ENCODE measurements around the gene EPHB4. TPM values are rescaled to one million over a fixed set of nuclear protein-coding genes. Genes with fewer than 3 reads are reported as not detected.
"Not testable (repeated sequence)": the region's sequence is repeated elsewhere in the genome, so short reads cannot be mapped to it uniquely, and the experiment has no call there.

The EPHB4 gene
- polyA plus RNA-seq, 1 donor from 2014 or later: not detected

DNA sequence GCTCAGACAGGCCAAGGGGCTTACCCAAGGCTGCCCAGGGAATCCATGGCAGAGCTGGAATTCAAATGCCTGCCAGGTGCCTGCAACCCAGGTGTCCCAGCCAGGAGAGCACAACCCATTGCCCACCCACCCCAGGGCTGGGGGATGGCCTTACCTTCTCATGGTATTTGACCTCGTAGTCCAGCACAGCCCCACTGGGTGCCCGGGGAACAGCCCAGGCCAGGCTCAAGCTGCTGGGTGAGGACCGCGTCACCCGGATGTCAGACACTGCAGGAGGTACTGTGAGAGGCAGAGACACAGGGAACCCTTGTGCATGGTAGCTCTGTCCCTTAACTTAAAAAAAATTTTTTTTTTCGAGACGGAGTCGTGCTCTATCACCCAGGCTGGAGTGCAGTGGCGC lies 9.0 kb downstream of the EPHB4 start:
- no peak overlapping the region for H3K4me3 Mint-ChIP-seq
- no peaks in the 10 kb centered on the region for H3K9me3 Mint-ChIP-seq
- H3K27me3 Mint-ChIP-seq: peaks cover 4% of the 10 kb centered on the region
- no peaks in the 10 kb centered on the region for H3K4me1 Mint-ChIP-seq
- no peak overlapping the region for H3K27ac Mint-ChIP-seq
- H3K36me3 Mint-ChIP-seq: peaks cover 3% of the 10 kb centered on the region

DNA sequence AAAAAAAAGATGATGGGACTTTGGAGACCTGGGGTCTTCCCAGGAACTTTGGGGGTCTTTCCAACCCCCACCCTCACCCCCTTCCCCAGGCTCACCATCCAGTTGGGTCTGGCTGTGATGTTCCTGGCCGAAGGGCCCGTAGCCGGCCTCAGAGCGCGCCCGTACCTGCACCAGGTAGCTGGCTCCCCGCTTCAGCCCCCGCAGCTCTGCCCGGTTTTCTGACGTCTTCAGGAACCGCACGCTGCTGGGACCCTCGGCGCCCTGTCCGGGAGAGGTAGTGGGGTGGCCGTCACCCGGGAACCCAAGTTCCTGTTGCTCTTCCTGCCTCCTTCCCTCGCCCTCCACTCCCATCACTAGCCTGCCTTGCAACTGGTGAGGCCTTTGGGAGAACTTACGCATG lies 10.2 kb downstream of the EPHB4 start:
- H3K4me1 Mint-ChIP-seq: no peaks in the 10 kb centered on the region
- no peak overlapping the region for H3K4me3 Mint-ChIP-seq
- H3K9me3 Mint-ChIP-seq: no peaks in the 10 kb centered on the region
- H3K36me3 Mint-ChIP-seq: peaks cover 3% of the 10 kb centered on the region
- no peak overlapping the region for H3K27ac Mint-ChIP-seq
- H3K27me3 Mint-ChIP-seq: peaks cover 2% of the 10 kb centered on the region

DNA sequence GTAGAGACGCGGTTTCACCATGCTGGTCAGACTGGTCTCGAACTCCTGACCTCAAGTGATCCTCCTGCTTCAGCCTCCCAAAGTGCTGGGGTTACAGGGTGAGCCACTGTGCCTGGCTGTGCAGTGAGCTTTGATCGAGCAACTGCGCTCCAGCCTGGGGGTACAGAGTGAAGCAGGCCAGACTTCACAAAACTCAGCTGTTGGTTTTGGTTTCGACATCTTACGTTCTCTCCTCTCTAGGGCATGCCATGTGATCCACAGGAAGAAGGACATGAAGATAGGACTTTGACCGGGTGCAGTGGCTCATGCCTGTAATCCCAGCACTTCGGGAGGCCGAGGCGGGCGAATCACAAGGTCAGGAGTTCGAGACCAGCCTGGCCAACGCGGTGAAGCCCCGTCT lies 10.8 kb downstream of the EPHB4 start:
- not testable (repeated sequence) for H3K27ac Mint-ChIP-seq, H3K4me1 Mint-ChIP-seq, H3K36me3 Mint-ChIP-seq, H3K27me3 Mint-ChIP-seq, H3K9me3 Mint-ChIP-seq
- H3K4me3 Mint-ChIP-seq: peak overlapping the region in 1 of 4 donors; percentile 17

DNA sequence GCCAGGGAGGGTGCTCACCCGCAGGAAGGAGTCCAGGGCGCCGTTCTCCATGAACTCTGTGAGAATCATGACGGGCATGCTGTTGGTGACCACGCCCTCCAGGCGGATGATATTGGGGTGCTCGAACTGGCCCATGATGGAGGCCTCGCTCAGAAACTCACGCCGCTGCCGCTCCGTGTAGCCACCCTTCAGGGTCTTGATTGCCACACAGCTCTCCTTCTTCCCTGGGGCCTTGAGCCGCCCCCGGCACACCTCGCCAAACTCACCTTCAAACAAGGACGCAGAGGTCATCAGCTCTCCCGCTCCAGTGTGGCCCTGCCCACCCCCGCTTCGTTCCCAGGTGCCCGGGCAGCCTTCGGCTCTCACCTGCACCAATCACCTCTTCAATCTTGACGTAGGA lies 14.6 kb downstream of the EPHB4 start:
- H3K36me3 Mint-ChIP-seq: no peaks in the 10 kb centered on the region
- no peaks in the 10 kb centered on the region for H3K9me3 Mint-ChIP-seq
- no peak overlapping the region for H3K27ac Mint-ChIP-seq
- no peaks in the 10 kb centered on the region for H3K27me3 Mint-ChIP-seq
- H3K4me3 Mint-ChIP-seq: peak overlapping the region in 1 of 4 donors; percentile 55
- H3K4me1 Mint-ChIP-seq: no peaks in the 10 kb centered on the region

DNA sequence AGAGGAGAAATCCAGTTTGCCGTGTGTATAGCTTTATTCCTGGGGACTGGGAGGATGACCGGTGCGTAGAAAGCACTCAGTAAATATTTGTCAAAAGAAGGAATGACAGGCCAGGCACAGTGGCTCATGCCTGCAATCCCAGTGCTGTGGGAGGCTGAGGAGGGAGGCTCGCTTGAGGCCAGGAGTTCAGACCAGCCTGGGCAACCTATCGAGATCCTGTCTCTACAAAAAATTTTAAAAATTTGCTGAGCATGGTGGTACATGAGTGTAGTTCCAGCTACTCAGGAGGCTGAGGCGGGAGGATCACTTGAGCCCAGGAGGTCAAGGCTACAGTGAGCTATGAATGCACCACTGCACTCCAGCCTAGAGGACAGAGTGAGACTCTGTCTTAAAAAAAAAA lies 15.8 kb downstream of the EPHB4 start:
- Mint-ChIP-seq H3K27me3 (no peaks in the 10 kb centered on the region), H3K4me1 (no peaks in the 10 kb centered on the region), H3K4me3 (no peak overlapping the region), H3K9me3 (no peaks in the 10 kb centered on the region), H3K36me3 (no peaks in the 10 kb centered on the region), H3K27ac (no peak overlapping the region)

DNA sequence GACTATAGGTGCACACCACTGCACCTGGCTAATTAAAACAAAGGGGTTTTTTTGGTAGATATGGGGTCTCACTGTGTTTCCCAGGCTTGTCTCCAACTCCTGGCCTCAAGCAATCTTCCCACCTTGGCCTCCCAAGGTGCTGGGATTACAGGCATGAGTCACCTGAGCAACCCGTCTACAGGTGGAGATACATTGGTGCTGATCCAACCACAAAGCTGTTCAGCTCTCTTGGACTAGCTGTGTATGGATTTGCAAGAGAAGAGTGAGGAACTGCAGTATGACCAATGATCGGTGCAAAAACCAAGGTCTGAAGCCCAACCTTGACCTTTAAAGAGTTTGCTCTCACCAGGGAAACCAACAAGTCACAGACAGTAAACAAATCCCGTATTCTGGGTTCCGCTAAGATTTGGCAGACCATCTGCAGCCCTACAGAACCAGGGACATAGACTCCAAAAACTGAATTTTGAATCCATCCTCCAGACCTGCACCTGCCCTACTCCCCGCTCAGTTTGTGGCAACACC lies 18.9 kb downstream of the EPHB4 start:
- Mint-ChIP-seq H3K9me3 (no peaks in the 10 kb centered on the region), H3K27ac (no peak overlapping the region), H3K27me3 (no peaks in the 10 kb centered on the region), H3K36me3 (peaks cover 3% of the 10 kb centered on the region), H3K4me3 (no peak overlapping the region), H3K4me1 (peaks cover 4 to 6% (median 5%) of the 10 kb centered on the region in 3 donors)

DNA sequence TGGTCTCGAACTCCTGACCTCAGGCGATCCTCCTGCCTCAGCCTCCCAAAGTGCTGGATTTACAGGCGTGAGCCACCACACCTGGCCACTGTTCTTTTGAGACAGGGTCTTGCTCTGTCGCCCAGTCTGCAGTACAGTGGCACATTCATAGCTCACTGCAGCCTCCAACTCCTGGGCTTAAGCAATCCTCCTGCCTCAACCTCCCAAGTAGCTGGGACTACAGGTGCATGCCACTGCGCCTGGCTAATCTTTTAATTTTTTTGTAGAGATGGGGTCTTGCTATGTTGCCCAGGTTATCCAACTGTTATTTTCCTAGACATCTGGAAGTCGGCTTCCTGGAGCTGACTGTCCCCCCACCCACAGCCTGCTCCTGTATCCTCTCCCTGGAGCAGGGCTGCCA lies 20.4 kb downstream of the EPHB4 start:
- Mint-ChIP-seq H3K4me3 (peak overlapping the region in 1 of 4 donors; percentile 13), H3K4me1 (peaks cover 9 to 12% (median 9%) of the 10 kb centered on the region in 3 donors)
- not testable (repeated sequence) for H3K9me3 Mint-ChIP-seq, H3K27me3 Mint-ChIP-seq, H3K27ac Mint-ChIP-seq, H3K36me3 Mint-ChIP-seq

DNA sequence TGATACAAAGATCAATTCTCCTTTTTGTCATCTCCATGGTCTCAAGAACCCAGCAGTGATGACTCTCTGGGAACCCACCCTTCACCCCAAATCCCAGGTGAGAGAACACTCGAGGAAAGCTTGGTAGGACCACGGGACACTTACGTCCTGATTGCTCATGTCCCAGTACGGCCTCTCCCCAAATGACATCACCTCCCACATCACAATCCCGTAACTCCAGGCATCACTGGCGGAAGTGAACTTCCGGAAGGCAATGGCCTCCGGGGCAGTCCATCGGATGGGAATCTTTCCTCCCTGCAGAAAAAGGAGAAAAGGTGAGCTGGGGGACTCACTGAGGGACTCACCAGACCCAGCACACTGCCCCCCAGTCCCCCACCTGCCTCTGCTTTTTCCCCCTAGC lies 21.0 kb downstream of the EPHB4 start:
- H3K9me3 Mint-ChIP-seq: no peaks in the 10 kb centered on the region
- H3K36me3 Mint-ChIP-seq: peaks cover 3% of the 10 kb centered on the region
- no peak overlapping the region for H3K4me3 Mint-ChIP-seq
- H3K27me3 Mint-ChIP-seq: no peaks in the 10 kb centered on the region
- H3K4me1 Mint-ChIP-seq: peaks cover 9 to 12% (median 9%) of the 10 kb centered on the region in 3 donors
- H3K27ac Mint-ChIP-seq: peak overlapping the region in 1 of 3 donors; percentile 53

DNA sequence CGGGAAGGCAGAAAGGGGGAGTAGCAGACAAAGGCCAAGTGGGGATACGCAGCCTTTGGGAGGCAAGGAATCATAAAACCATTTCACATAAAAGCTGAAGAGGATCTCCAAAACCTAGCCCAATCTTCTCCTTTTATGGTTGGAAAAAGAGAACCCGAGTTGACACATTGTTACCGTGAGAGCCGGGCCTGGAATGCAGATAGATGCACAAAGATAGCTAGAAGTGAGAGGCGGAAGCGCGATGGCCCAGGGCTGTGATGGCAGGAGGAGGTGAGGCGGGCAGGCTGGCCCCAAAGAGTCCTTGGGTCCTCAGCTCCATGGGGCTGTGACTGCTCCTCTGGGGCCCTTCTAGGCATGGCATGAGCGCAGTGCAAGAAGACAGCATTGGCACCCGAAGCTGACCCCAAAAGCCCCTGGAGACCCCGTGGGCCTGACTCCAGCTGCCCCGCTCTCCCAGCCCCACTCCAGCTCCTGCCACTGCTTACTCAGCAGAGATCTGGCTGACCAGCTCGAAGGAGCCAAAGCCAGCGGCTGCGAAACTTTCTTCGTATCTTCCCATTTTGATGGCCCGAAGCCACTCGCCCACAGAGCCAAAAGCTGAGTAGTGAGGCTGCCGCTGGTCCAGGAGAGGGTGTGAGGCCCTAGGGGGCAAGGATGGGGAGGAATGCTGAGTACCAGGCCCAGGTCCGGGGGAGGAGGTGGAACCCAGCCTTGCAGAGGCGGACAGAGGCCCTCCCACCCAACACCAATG lies 22.5 kb downstream of the EPHB4 start:
- Mint-ChIP-seq H3K27ac (no peak overlapping the region), H3K27me3 (no peaks in the 10 kb centered on the region), H3K9me3 (no peaks in the 10 kb centered on the region), H3K4me1 (peaks cover 9 to 12% (median 9%) of the 10 kb centered on the region in 3 donors), H3K4me3 (no peak overlapping the region), H3K36me3 (peaks cover 3% of the 10 kb centered on the region)

DNA sequence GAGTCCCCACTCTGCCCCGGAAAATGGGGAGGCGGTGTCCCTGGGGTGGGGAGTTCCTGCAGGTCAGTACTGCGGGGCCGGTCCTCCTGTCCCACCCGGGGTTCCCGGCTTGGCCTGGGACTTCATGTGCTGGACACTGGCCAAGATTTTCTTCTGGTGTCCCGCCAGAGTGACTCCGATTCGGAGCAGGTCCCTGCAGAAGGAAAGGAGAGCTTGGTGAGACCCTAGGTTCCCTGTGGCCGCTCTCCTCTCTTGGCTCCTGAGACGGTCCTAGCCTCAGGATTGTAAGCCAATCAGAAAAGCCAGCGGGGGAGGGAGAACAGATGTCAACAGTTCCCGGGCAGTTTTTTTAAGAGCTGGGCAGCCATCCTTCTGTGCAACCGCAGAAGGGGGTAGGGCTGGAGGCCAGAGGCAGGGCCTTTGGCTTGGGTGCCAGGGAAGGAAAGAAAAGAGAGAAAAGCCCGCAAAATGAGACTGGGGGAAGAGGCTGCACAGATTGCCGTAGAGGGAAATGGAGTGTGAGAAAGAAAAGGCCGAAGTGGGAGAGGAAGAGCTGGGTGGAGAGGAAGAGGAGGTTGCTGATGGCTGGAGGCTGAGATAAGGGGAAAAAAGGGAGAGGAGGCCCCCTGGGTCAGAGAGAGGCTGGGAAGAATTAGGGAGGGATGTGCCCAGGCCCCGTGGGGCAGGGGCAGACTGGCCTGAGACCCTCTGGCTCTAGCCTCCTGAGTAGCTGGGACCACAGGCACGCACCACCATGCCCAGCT lies 23.7 kb downstream of the EPHB4 start:
- peaks cover 13 to 17% (median 16%) of the 10 kb centered on the region in 3 donors for H3K4me1 Mint-ChIP-seq
- H3K27me3 Mint-ChIP-seq: no peaks in the 10 kb centered on the region
- H3K9me3 Mint-ChIP-seq: no peaks in the 10 kb centered on the region
- H3K36me3 Mint-ChIP-seq: peaks cover 3% of the 10 kb centered on the region
- H3K4me3 Mint-ChIP-seq: peak overlapping the region; percentile 74 to 94 (median 84)
- H3K27ac Mint-ChIP-seq: peak overlapping the region; percentile 3 to 90 (median 89)

DNA sequence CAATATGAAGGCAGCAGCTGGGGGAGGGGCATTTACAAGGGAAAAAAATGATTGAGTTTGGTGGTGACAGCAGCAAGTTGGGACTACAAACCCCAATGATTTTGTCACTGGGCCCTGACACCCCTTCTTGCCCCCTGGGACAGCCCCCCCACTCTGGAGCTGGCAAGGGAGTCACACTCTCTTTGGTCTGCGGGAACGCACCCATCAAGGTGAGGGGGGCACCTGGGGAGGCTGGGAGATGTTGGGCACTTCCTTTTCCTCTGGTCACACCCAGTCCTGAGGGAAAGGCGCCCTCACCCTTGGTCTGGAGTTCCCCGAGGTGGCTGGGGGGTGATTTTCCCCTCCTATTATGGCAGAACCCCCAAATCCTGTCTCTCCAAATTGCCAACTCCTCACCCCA lies 24.4 kb downstream of the EPHB4 start:
- H3K27me3 Mint-ChIP-seq: no peaks in the 10 kb centered on the region
- peak overlapping the region in 2 of 3 donors; percentile 89 to 90 for H3K27ac Mint-ChIP-seq
- H3K4me1 Mint-ChIP-seq: peaks cover 13 to 20% (median 17%) of the 10 kb centered on the region in 3 donors
- H3K36me3 Mint-ChIP-seq: peaks cover 3% of the 10 kb centered on the region
- no peaks in the 10 kb centered on the region for H3K9me3 Mint-ChIP-seq
- peak overlapping the region; percentile 33 to 94 (median 76) for H3K4me3 Mint-ChIP-seq

DNA sequence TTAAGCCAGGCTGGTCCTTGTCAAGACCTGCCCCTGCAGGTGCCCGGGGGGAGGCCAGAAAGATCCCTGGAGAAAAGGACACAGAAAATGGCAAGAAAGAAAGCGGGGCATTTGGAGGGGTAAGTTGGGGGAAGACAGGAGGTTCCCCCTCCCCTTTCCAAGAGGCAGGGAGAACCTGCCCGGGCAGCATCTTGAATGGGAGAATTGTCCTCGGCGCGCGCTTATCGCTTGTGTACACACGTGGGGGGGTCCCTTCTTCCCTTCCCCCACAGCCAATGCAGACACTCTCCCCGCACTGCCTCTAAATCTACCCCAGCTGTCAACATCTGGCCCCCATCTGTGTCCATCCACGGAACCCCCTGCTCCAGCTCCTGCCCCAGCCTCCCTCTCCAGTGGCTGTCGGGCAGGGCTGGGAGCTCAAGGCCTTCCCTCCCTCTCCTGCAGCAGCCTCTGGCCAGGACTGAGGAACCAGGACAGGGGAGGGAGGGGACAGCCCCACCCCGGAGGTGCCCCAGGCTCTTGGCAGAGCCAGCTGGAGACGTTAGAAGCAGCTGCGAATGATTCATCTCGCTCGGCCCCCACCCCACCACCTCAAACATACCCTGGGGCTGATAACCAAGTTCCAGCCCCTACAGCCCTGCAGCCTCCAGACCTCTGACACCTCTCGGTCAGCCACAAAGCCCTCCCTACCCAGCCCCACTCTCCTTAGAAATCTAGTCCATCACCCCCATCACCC lies 25.3 kb downstream of the EPHB4 start:
- peak overlapping the region in 1 of 4 donors; percentile 83 for H3K4me3 Mint-ChIP-seq
- H3K4me1 Mint-ChIP-seq: peaks cover 13 to 20% (median 17%) of the 10 kb centered on the region in 3 donors
- no peaks in the 10 kb centered on the region for H3K27me3 Mint-ChIP-seq
- peaks cover 3% of the 10 kb centered on the region for H3K36me3 Mint-ChIP-seq
- H3K9me3 Mint-ChIP-seq: no peaks in the 10 kb centered on the region
- H3K27ac Mint-ChIP-seq: peak overlapping the region in 1 of 3 donors; percentile 90

DNA sequence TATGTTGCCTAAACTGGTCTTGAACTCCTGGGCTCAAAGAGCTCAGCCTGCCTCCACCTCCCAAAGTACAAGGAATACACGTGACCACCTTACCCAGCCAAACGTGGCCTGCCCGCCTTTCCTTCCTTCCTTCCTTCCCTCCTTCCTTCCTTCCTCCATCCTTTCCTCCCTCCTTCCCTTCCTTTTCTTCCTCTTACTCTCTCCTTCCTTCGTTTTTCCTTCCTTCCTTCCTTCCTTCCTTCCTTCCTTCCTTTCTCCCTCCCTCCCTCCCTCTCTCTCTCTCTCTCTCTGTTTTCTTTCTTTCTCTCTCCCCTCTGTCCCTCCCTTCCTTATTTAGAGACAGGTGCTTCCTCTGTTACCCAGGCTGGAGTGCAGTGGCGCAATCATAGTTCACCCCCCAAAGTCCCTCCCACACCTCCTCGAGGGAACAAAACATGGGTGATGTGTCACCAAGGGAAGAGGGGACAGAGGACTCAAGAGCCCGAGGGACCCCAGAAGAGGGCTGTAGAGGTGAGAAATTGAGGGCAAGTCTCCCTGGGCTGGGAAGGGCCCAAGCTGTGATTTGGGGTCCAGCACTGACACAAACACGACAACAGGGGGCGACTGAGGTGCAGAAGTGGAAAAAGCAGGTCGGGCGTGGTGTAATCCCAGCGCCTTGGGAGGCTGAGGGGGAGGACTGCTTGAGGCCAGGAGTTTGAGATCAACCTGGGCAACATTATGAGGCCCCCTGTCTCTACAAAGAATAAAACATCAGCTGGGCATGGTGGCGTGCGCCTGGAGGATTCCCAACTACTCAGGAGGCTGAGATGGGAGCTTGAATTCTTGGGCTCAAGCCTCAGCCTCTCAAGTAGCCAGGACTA lies 28.1 kb downstream of the EPHB4 start:
- Mint-ChIP-seq H3K27ac (peak overlapping the region in 2 of 3 donors; percentile 72 to 87), H3K36me3 (no peaks in the 10 kb centered on the region), H3K27me3 (peaks cover 2% of the 10 kb centered on the region), H3K4me3 (peak overlapping the region in 2 of 4 donors; percentile 67 to 90), H3K4me1 (peaks cover 13 to 23% (median 17%) of the 10 kb centered on the region in 3 donors), H3K9me3 (no peaks in the 10 kb centered on the region)

DNA sequence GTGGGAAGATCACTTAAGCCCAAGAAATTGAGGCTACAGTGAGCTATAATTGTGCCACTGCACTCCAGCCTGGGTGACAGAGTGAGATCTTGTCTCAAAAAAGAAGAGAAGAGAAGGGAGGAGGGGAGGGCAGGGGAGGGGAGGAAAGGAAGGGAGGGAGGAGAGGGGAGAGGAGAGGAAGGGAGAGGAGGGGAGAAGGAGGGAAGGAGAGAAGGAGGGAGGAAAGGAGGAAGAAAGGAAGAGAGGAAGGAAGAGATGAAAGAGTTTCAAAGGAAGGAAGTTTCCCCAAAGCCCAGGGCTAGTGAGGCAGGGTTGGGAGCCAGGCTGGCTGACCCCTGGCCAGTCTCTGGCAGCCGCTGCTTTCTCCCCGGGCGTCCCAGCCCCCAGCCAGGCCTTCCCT lies 32.6 kb downstream of the EPHB4 start:
- peaks cover 6% of the 10 kb centered on the region for H3K27me3 Mint-ChIP-seq
- no peaks in the 10 kb centered on the region for H3K9me3 Mint-ChIP-seq
- no peak overlapping the region for H3K27ac Mint-ChIP-seq
- H3K4me3 Mint-ChIP-seq: no peak overlapping the region
- peaks cover 4 to 14% (median 6%) of the 10 kb centered on the region in 3 donors for H3K4me1 Mint-ChIP-seq
- no peaks in the 10 kb centered on the region for H3K36me3 Mint-ChIP-seq

Measured in IgD-negative memory B cell (primary cell).